Measurements from ENCODE around the gene ADGRA1.

The ADGRA1 gene

DNA sequence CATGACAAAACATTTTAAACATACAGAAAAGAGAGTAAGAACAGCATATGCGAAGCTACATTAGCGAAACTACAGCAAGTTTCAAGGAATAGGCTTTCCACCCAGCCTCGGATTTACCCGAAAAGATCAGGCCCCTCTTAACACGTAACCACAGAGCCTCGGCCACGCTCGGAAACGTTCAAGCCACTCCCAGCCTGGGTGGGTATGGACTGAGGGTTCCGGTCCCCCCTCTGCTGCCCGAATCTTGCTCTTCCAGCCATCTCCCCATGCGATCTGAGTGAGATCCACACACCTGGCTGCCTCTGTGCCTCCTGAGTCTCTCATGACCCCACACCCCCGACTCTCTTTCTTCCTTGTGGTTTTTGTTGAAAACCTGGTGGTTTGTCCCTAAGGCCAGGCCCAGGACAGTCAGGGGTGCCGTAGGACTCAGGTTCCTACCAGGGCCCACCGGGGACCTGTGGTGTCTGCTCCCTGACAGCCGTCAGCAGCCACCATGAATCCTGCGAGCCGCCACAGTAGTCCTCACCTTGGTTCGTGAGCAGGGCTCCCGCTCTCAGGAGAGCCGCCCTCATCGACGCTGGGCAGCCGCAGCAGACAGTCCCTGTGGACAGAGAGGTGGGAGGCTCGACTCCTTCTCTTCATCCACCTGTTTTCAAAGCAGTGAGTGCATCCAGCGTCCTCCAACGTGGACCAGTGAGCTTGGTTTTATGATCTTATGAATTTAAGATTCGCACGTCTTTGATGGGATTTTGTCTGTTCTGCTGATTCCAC lies 90.8 kb downstream of the ADGRA1 start:
- DNase-seq (ENCODE audit: low read depth in 3 of 3) = no peak

- DNase-seq (ENCODE audit: low read depth in 3 of 3) = no peak
Observed at GRCh38 chr10:133179128-133179520, 91.4 kb downstream of the ADGRA1 start.

- DNase-seq (ENCODE audit: low read depth in 3 of 3) = no peak
Observed at GRCh38 chr10:133179651-133180050, 91.9 kb downstream of the ADGRA1 start.

DNA sequence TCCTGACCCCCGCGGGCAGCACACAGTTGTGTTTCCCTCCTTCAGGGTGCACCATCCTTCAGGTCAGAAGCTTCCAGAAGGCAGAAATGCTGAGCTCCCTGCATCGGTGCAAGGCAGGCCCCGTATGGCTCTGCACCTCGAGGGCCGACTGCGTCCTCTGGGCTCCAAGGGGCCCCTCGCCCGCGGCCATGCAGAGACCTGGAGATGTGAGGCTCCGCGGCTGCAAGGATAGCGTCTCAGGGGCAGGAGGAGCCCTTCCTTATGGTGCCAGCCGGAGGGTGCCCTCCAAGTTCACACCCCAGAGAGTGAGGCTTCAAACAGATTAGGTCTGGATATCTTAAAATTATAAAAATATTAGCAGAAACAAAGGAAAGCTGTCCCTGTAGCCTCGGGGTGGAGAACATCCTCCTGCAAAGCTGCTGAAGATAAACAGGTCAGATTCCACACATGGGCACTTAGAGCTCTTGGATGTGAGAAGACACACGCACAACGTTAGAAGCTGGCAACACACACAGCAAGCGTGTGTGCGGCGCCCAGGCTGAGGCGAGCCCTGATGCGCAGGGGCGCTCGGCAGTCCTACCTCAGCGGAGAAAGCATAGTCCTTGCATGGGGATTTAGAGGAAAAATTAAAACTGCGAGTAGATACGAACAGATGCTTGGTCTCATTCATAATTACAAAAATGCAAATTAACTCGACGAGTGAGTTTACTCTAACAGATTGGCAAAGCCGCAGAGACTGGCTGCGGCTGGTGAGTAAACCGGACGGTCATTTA lies 92.7 kb downstream of the ADGRA1 start:
- no peak for DNase-seq (ENCODE audit: low read depth in 3 of 3)

GRCh38 chr10:133180965-133181639 lies 93.4 kb downstream of the ADGRA1 start:
- no peak for DNase-seq (ENCODE audit: low read depth in 3 of 3)

Measured in stimulated activated CD4-positive, alpha-beta T cell treated with anti-CD3 and anti-CD28 coated beads, TNF-alpha, amount 100 ng/mL, for 48 hours (primary cell).